Measurements from ENCODE around the gene HSBP1.

The HSBP1 gene

DNA sequence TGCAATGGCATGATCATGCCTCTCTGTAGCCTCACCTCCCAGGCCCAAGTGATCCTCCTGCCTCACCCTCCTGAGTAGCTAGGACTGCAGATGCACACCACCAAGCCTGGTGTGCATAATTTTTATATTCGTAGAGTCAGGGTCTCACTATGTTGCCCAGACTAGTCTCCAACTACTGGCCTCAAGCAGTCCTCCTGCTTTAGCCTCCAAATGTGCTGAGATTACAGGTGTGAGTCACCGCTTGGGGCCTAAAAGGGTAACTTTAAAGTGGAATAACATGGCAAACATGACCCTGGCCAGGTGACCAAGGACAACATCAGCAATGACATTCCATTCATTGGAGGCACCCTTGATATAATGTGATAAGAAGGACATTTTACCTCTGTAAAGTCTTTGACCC is 26.1 kb downstream of the HSBP1 start:
- H3K4me3 ChIP-seq, result no peak overlapping the region
- no peak overlapping the region for H3K27ac ChIP-seq

DNA sequence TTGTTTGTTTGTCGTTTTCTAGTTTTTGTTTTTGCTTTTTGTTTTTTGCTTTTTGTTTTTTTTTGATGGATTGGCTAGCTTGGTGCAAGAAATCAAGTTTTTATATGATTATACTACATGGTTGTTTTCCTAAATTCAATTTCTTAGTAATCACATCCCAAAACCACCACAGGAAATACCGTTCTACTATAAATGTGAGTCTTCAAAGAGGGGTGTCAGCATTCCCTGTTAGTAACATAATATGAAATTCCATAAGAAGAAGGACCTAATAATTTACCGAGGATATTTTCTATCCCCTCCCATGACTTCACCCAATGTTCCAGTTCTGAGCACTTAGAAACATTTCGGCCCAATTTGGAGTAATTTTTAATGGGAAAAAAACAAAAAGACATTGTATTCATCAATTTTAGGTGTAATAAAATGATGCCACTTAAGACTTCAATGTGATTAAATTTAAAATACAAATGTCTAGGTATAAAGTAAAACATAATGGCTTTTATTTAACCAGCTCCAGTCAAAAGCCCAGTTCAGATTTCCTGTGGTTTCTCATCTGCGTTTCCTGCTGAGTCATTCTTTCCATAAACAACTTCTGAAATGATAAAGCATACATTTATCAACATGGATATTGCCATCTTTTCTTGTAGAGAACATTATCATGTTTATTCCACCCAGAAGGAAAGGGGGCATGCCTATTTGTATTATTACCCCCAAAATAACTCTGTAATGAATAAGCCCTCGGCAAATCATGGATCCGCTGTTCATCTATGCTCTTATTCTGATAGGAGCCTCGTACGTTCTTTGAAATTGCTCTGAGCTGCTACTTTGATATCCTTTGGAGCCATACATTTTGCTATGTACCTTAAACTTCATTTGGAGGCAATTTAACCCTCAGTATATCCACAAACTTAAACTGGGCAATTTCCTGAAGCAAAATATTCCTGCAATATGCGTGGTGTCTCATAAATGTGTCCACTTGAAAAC is 28.1 kb downstream of the HSBP1 start:
- H3K4me3 ChIP-seq, result no peak overlapping the region
- no peak overlapping the region for H3K27ac ChIP-seq

GRCh38 chr16:83837566-83837965 is 29.8 kb downstream of the HSBP1 start:
- Histone ChIP-seq H3K4me3 (no peak overlapping the region), H3K27ac (no peak overlapping the region)

DNA sequence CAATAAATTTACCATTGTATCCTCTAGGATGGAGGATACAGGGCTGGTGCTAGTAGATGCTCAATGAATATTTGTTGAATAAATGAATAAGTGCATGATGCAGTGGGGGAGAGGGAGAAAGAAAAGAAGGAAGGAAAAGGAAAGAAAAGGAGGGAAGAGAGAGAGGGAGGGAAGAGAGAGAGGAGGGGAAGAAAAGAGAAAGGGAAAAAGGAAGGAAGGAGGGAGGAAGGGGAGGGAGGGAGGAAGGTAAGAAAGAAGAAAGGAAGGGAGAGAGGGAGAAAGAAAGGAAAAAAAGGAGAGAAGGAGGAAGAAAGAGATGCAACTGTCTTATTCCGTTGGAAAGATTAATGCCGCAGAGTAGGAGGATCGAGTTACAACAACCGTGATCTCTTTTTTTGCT is 30.4 kb downstream of the HSBP1 start:
- no peak overlapping the region for H3K4me3 ChIP-seq
- no peak overlapping the region for H3K27ac ChIP-seq

DNA sequence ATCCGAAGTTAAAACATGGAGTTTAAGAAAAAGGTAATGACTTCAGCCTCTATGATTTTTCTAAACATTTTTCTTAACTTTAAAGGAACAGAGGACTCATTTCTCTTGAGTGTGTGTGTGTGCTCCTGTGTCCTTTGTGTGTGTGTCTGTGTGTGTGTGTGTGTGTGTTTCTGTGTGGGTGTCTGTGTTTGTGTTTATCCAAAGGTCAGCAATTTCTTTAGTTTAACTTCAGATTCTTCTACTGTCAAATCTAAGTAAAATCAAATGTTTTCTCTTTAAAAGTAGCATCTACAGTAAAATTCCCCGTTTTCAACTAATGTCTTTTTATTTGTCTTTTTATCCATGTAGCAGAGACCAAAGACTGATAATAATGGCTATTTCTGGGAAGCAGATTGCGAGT is 31.8 kb downstream of the HSBP1 start:
- Histone ChIP-seq H3K27ac (no peak overlapping the region), H3K4me3 (no peak overlapping the region)

DNA sequence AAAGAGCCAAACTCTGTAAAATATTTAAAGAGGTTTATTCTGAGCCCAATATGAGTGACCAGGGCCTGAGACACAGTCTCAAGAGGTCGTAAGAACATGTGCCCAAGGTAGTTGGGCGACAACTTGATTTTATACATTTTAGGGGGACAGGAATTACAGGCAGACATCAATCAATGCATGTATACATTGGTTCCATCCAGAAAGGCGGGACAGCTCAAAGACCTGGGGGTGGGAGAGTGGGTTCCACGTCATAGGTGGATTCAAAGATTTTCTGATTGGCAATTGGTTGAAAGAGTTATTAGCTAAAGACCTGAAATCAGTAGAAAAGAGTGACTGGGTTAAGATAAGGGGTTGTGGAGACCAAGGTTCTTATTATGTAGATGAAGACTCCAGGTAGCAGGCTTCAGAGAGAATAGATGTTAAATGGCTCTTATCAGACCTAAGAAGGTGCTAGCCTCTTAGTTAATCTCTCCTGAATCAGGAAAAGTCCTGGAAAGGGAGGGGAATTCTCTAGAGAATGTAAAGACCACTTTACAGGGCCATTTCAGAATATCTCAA is 32.4 kb downstream of the HSBP1 start:
- H3K4me3 ChIP-seq, result no peak overlapping the region
- no peak overlapping the region for H3K27ac ChIP-seq

DNA sequence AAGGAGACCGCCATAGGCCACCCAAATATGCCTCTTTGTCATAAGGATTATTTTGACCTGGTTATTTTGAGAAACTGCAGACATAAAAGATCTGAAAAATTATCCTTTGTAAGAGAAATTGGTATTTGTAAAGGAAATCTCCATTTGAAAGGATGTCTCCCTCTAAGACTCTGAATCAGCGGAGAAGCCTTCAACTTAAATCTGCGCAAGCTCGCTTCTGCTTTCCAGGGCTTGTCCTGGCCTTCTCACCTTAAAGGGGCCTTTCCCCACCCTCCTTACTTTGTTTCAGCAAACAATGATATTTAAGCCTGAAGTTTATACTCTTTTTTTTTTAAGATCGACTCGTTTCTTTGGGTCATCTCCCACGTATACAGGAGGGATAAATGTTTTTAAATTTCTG is 34.5 kb downstream of the HSBP1 start:
- Histone ChIP-seq H3K4me3 (no peak overlapping the region), H3K27ac (no peak overlapping the region)

GRCh38 chr16:83842756-83843507 is 35.2 kb downstream of the HSBP1 start:
- H3K27ac ChIP-seq, result no peak overlapping the region

GRCh38 chr16:83843657-83844056 is 35.9 kb downstream of the HSBP1 start:
- no peak overlapping the region for H3K27ac ChIP-seq
- H3K4me3 ChIP-seq, result no peak overlapping the region

More at GRCh38 chr16:83842756-83843507, 35.2 kb downstream of the HSBP1 start:
- H3K4me3 ChIP-seq, result no peak overlapping the region

GRCh38 chr16:83845263-83845662 is 37.5 kb downstream of the HSBP1 start:
- Histone ChIP-seq H3K27ac (no peak overlapping the region), H3K4me3 (no peak overlapping the region)

DNA sequence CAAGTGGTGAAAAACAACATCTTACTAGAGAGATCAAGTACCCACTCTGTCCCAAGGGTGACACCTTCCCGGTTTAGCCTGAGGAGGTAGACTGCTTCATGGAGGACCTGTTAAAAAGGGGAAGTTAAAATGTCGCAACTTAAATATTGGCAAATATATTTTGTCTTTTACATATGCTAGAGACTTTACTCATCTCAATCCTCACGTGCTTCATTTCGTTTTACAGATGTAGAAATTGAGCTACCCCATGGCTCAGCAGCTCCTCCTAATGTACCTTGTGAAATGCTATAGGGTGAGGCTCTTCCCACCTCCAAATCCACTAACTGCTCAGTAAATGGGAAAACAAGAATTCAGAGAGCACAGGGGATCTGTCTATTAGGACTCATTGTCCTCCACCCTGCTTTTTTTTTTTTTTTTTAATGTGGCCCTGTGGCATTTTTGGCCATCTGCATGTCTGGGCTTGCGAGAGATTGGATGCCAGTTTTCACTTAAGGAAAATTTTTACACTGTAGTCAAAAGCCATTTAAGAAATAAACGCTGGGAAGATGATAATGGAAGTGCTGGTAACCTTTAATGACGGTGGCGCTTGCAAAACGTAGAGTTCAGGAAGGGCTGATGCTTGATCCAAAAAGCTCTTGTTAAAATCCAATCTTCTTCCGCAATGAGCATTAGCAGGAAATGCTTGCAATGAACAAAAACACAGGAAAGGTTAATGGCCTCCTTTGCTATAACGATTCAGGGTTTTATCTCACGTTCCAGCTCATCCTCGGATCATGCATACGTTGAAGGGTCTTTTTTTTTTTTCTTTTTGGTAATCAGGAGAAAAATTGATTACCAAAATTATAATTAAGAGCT is 39.8 kb downstream of the HSBP1 start:
- H3K27ac ChIP-seq, result no peak overlapping the region

GRCh38 chr16:83849421-83849820 is 41.6 kb downstream of the HSBP1 start:
- no peak overlapping the region for H3K27ac ChIP-seq
- H3K4me3 ChIP-seq, result no peak overlapping the region

More for the DNA sequence above, 39.8 kb downstream of the HSBP1 start:
- no peak overlapping the region for H3K4me3 ChIP-seq

DNA sequence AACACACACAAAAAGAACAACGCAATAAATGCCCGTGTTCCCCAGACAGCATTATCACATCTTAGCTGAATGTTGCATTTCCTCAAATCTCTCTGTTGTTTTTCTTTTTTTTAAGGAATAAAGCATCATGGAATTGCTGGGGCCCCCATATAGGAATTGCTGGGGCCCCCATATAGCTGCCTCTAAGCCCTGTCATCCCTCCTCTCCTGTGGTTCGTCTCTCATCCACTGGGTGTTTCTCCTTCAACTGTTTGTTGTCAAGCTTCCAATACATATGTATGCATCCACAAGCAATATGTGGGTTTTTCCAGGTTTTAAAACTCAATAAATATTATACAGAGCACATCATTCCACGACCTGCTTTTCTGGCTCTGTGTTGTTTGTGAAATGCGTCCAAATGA is 43.2 kb downstream of the HSBP1 start:
- H3K27ac ChIP-seq, result no peak overlapping the region
- no peak overlapping the region for H3K4me3 ChIP-seq

DNA sequence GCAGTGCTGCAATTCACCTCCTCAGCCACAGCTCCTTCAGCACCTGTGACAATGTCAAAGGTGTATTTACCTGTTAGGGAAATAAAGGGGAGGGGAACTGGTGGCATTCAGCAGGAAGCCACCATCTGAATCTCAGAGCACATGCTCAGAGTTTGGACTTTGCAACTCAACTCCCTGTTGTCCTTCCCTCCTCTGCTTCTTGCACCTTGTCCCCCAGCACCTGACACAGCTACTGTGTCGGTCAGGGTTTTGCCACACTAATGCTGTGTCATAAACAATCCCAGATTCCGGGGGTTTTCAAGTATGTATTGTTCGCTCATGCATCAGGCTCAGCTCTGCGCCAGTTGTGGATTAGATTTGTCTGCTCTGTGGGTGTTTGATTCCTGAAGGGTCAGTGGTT is 43.7 kb downstream of the HSBP1 start:
- no peak overlapping the region for H3K27ac ChIP-seq
- no peak overlapping the region for H3K4me3 ChIP-seq

DNA sequence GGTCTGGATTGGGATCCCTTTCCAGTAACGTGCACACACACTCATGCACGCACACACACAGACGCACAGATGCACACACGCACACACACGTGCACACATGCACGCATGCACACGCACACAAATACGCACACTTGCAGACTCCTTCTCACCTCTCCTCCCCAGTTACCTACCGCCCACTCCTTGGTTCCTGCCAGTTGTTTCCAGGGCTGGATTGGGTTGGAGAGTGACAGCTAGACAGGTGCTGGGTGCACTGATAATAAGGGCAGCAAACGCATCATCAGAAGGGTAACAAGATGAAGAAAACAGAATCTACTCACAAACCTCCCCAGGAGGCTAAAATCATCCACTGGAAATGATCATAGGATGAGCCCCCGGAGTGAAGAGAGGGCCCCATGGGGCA is 45.0 kb downstream of the HSBP1 start:
- no peak overlapping the region for H3K27ac ChIP-seq

GRCh38 chr16:83853834-83854233 is 46.1 kb downstream of the HSBP1 start:
- Histone ChIP-seq H3K27ac (no peak overlapping the region), H3K4me3 (no peak overlapping the region)

More for the DNA sequence above, 45.0 kb downstream of the HSBP1 start:
- no peak overlapping the region for H3K4me3 ChIP-seq

GRCh38 chr16:83854420-83854819 is 46.6 kb downstream of the HSBP1 start:
- no peak overlapping the region for H3K27ac ChIP-seq
- no peak overlapping the region for H3K4me3 ChIP-seq

DNA sequence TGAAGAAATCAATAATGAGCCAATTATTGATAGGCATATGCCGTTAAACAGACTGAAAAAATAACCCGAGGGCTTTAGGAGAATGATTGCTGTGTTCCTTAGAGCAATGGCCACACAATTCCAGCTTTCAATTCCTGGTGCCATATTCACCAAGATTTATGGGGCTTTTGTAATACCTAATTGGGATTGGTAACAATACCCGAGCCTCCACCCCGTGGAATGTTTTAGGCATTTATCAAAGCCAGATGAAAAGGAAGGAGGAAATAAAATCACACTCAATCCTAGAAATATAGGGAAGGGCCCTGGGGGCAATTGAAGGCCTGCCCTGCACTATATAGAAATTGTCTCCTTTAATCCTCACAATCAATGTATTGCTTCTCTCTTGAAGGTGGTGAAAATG is 49.0 kb downstream of the HSBP1 start:
- H3K4me3 ChIP-seq, result no peak overlapping the region

DNA sequence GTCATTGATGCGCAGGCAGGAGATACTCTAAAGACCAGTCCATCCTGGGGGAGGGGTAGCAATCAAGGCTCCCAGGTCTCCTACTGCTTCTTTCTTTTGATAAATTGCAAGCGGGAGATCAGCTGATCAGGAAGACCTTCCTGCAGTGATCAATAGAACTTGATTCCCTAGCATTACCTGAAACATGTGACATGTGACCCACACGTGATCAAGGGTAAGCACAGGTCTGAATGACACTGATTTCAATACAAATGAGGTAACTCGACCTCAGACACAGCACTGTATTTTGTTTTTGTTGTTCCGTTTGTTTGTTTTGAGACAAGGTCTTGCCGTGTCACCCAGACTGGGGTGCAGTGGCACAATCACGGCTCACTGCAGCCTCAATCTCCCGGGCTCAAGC is 51.5 kb downstream of the HSBP1 start:
- Histone ChIP-seq H3K4me3 (no peak overlapping the region), H3K27ac (no peak overlapping the region)

More for the DNA sequence above, 49.0 kb downstream of the HSBP1 start:
- H3K27ac ChIP-seq, result no peak overlapping the region

DNA sequence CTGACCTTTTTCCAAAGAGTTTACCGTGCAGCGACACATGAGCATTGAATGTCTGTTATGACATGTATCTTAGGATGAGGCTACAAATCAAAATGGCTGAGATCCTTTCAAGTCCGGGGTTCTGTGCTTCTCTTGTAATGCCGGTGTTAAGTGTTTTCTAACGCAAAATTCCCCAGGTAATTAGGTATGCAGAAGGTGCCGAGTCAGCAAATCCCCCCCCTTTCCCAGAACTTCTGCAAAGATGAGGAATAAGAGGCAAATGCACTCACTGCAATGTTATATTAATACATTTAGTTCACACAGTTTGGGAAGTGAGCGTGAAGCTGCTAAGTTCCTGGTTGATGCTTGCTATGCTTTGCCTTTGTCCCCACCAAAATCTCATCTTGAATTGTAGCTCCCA is 54.9 kb downstream of the HSBP1 start:
- Histone ChIP-seq H3K4me3 (no peak overlapping the region), H3K27ac (no peak overlapping the region)

Data from skin epidermis (tissue), 12 donors.